Tibial nerve (tissue), 4 donors: ENCODE measurements around the gene RBBP9. TPM values are rescaled to one million over a fixed set of nuclear protein-coding genes. Genes with fewer than 3 reads are reported as not detected.
A peak's percentile ranks its signal among the peaks of the same experiment; 100 is the strongest.

Experiments
- DNase-seq, 2 donors: peaks; one replicate each; pipeline ENCODE4 v3.0.0-alpha.2; 2019; ENCODE audit warnings: low spot score in 2 of 2
- H3K27ac ChIP-seq, 4 donors: fragments of 200-600 bp; sonication (generic) in 3 of 4; one replicate each; pipeline ENCODE4 v1.5.1; 2017 to 2019; ENCODE audit warnings: mild to moderate bottlenecking in 1 of 4
- H3K27me3 ChIP-seq, 2 donors: fragments of 200-600 bp; sonication (generic) in 1 of 2; one replicate each; pipeline versions ENCODE4 v1.5.1 to v1.6.0; 2017 to 2019
- H3K36me3 ChIP-seq, 3 donors: fragments of 200-600 bp; sonication (generic); one replicate each; pipeline ENCODE4 v1.5.1; 2018 to 2019
- H3K4me1 ChIP-seq, 4 donors: fragments of 200-600 bp; sonication (generic) in 3 of 4; one replicate each; pipeline ENCODE4 v1.5.1; 2017 to 2019
- H3K4me3 ChIP-seq, 4 donors: fragments of 200-600 bp; sonication (generic) in 3 of 4; one replicate each; pipeline ENCODE4 v1.5.1; 2017 to 2019; ENCODE audit warnings: mild to moderate bottlenecking in 1 of 4, moderate library complexity in 1 of 4
- H3K9me3 ChIP-seq, 4 donors: fragments of 200-600 bp; sonication (generic) in 3 of 4; one replicate each; pipeline ENCODE4 v1.5.1; 2017 to 2019
- CTCF ChIP-seq, 5 experiments: fragments of 200-600 bp in 3 of 5; fragments of 450-650 bp in 2 of 5; sonication (generic) in 3 of 5; IDR thresholded peaks; one replicate each; pipeline ENCODE4 v1.5.1; 2016 to 2019; ENCODE audit warnings: antibody characterized with exemption in 5 of 5, mild to moderate bottlenecking in 3 of 5, moderate library complexity in 2 of 5
- EP300 ChIP-seq, 2 donors: sonication (generic); formaldehyde crosslinking; IDR thresholded peaks; one replicate each; pipeline ENCODE4 v1.6.1; 2017; ENCODE audit warnings: antibody characterized with exemption in 2 of 2, mild to moderate bottlenecking in 1 of 2
- POLR2A ChIP-seq, 2 donors: fragments of 450-650 bp; IDR thresholded peaks; one replicate each; pipeline ENCODE4 v1.6.1; 2017; ENCODE audit warnings: antibody characterized with exemption in 2 of 2, mild to moderate bottlenecking in 2 of 2, moderate library complexity in 2 of 2
- WGBS, 2 donors: methylation state at CpG; one replicate each; pipeline ENCODE4 v1.1.5; 2018; 5-methylcytosine and 5-hydroxymethylcytosine counted together
- total RNA-seq, 4 donors: library from RNA; depleted of rRNA; stranded (reverse); fragments of >200 nt; gene quantifications; one replicate each; pipeline ENCODE4 v1.1.0, GENCODE V29; 2016

RBBP9 gene
- total RNA-seq, 4 donors from 2014 or later, result 7.6 to 17.0 (median 12.2) TPM

DNA sequence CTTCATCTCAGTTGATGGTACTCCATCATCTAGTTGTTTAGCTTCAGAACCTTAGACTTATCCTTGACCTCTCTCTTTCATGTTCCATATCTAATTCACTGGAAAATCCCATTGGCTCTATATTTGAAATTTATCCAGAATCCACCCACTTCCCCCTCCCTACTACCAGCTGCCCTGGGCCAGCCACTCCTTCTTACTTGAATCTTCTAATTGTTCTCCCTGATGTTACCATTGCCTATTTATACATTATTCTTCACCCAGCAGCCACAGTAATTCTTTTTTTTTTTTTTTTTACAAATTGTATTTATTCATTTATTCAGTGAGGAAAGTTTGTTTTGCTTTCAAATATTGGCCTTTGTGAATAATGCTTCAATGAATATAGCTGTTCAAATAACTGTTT is 18.9 kb upstream of the RBBP9 start:
- no peak for DNase-seq
- peaks cover 0 to 62% (median 9%) of the 10 kb centered on the region in 3 donors for H3K36me3 ChIP-seq
- no peak overlapping the region for H3K4me3 ChIP-seq
- TF ChIP-seq POLR2A (IDR thresholded peaks at IDR 0.05) (no peak), CTCF (IDR thresholded peaks at IDR 0.05) (no peak), EP300 (IDR thresholded peaks at IDR 0.05) (no peak)
- no peaks in the 10 kb centered on the region for H3K27me3 ChIP-seq
- no peaks in the 10 kb centered on the region for H3K9me3 ChIP-seq
- H3K4me1 ChIP-seq, result peaks cover 0 to 6% (median 0%) of the 10 kb centered on the region in 4 donors
- H3K27ac ChIP-seq, result no peak overlapping the region

GRCh38 chr20:18514127-18514526 is 17.1 kb upstream of the RBBP9 start:
- Histone ChIP-seq H3K4me1 (peaks cover 0 to 14% (median 0%) of the 10 kb centered on the region in 4 donors), H3K27ac (no peak overlapping the region), H3K4me3 (no peak overlapping the region), H3K36me3 (peaks cover 0 to 75% (median 9%) of the 10 kb centered on the region in 3 donors), H3K9me3 (no peaks in the 10 kb centered on the region), H3K27me3 (no peaks in the 10 kb centered on the region)
- TF ChIP-seq POLR2A (IDR thresholded peaks at IDR 0.05) (no peak), CTCF (IDR thresholded peaks at IDR 0.05) (no peak), EP300 (IDR thresholded peaks at IDR 0.05) (no peak)
- 88 to 91% methylated on average over 5 of the region's 5 CpGs for WGBS, 2 donors
- DNase-seq, result no peak

DNA sequence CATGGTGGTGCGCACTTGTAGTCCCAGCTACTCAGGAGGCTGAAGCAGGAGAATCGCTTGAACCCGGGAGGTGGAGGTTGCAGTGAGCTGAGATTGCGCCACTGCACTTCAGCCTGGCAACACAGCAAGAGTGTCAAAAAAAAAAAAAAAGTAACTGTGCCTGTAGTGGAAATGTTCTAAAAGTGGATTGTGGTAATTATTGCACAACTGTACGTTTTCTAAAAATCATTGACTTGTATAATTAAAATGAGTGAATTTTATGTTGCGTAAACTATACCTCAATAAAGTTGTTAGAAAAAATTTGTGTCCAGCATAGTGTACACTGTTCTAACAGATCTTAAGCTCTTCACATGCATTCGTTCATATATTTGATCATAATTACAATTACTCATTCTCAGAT is 16.2 kb upstream of the RBBP9 start:
- Histone ChIP-seq H3K4me1 (peaks cover 0 to 23% (median 6%) of the 10 kb centered on the region in 4 donors), H3K4me3 (no peak overlapping the region), H3K27ac (no peak overlapping the region), H3K36me3 (peaks cover 0 to 75% (median 9%) of the 10 kb centered on the region in 3 donors), H3K9me3 (no peaks in the 10 kb centered on the region), H3K27me3 (no peaks in the 10 kb centered on the region)
- TF ChIP-seq POLR2A (IDR thresholded peaks at IDR 0.05) (no peak), EP300 (IDR thresholded peaks at IDR 0.05) (no peak), CTCF (IDR thresholded peaks at IDR 0.05) (no peak)
- no peak for DNase-seq
- 80 to 89% methylated on average over 7 of the region's 7 CpGs for WGBS, 2 donors

DNA sequence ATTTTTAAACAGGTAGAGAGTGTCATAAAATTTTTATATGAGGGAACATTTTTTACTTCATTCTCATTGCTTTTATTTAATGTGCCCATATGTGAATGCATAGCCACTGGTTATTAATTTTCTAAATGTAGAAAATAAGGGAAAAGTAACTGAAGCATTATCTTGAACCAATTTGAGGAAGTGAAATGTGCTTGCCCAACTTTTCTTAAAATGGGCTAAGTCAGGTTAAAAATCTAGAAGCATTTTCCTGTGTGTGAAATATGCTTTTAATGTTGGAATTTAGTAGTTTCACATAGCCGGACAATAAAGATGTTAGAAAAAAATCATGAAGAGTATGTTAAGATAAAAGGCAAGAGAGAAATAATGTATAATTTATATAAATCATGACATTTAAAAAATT is 14.5 kb upstream of the RBBP9 start:
- H3K4me3 ChIP-seq, result no peak overlapping the region
- peaks cover 0 to 67% (median 9%) of the 10 kb centered on the region in 3 donors for H3K36me3 ChIP-seq
- no peaks in the 10 kb centered on the region for H3K9me3 ChIP-seq
- no peak for DNase-seq
- no peak overlapping the region for H3K27ac ChIP-seq
- 89 to 92% methylated on average over 1 of the region's 1 CpG for WGBS, 2 donors
- no peak for TF ChIP-seq CTCF (IDR thresholded peaks at IDR 0.05)
- TF ChIP-seq EP300 (IDR thresholded peaks at IDR 0.05), result no peak
- TF ChIP-seq POLR2A (IDR thresholded peaks at IDR 0.05), result no peak
- no peaks in the 10 kb centered on the region for H3K27me3 ChIP-seq
- peaks cover 0 to 30% (median 10%) of the 10 kb centered on the region in 4 donors for H3K4me1 ChIP-seq

- Histone ChIP-seq H3K4me3 (peak within 1 kb of the TSS; percentile 47 to 84 (median 75)), H3K9me3 (no peaks in the 10 kb centered on the region), H3K4me1 (peaks cover 0 to 30% (median 10%) of the 10 kb centered on the region in 4 donors), H3K36me3 (peaks cover 0 to 26% (median 0%) of the 10 kb centered on the region in 3 donors), H3K27me3 (peaks cover 0 to 14% of the 10 kb centered on the region in 2 donors), H3K27ac (peak within 1 kb of the TSS; percentile 75 to 97 (median 96))
- peak; percentile 44 to 82 for TF ChIP-seq POLR2A (IDR thresholded peaks at IDR 0.05)
- peak; percentile 67 to 96 for TF ChIP-seq EP300 (IDR thresholded peaks at IDR 0.05)
- peak in 1 of 5 experiments; percentile 18 for TF ChIP-seq CTCF (IDR thresholded peaks at IDR 0.05)
- WGBS, 2 donors, result 0% methylated on average over 51 to 69 of the region's 69 CpGs
- peak; percentile 88 to 95 for DNase-seq
Measured at GRCh38 chr20:18507218-18508191, 10.5 kb upstream of the RBBP9 start, which contains the start of gene SEC23B. Gene SEC23B (plus strand): TSS chr20:18507940. CDS start chr20:18510836, 2,896 bp downstream.
